ENCODE results near the gene METTL25B. TPM values are rescaled to one million over a fixed set of nuclear protein-coding genes. Genes with fewer than 3 reads are reported as not detected.

Gene METTL25B
- total and polyA plus RNA-seq, 2 of the 13 experiments (the other 11 are each of a cell fraction or from before 2014, with no cell fraction given), result 11.9 to 24.0 TPM

GRCh38 chr1:156767101-156767878 lies 39.0 kb downstream of the METTL25B start, which contains the start of gene PRCC (continued):
- TF ChIP-seq ZNF331 (CRISPR knock-in tag; IDR thresholded peaks at IDR 0.05), result 0 out of 2 replicates have a peak, but pooled peaks have one; percentile 4
- no peak for TF ChIP-seq CREBL2 (CRISPR knock-in tag; IDR thresholded peaks at IDR 0.05; ENCODE audit: borderline replicate concordance)
- peak; percentile 46; the same call in 1 of the 2 replicates for TF ChIP-seq NFYC (CRISPR knock-in tag; IDR thresholded peaks at IDR 0.05)
- TF ChIP-seq ZNF329 (CRISPR knock-in tag; IDR thresholded peaks at IDR 0.05; ENCODE audit: low read depth), result no peak
- no peak for TF ChIP-seq MED8 (CRISPR knock-in tag; IDR thresholded peaks at IDR 0.05; ENCODE audit: insufficient replicate concordance)
- TF ChIP-seq HES4 (CRISPR knock-in tag; IDR thresholded peaks at IDR 0.05; ENCODE audit: borderline replicate concordance), result 0 out of 2 replicates have a peak, but pooled peaks have one; percentile 55
- TF ChIP-seq, protein P1, sequence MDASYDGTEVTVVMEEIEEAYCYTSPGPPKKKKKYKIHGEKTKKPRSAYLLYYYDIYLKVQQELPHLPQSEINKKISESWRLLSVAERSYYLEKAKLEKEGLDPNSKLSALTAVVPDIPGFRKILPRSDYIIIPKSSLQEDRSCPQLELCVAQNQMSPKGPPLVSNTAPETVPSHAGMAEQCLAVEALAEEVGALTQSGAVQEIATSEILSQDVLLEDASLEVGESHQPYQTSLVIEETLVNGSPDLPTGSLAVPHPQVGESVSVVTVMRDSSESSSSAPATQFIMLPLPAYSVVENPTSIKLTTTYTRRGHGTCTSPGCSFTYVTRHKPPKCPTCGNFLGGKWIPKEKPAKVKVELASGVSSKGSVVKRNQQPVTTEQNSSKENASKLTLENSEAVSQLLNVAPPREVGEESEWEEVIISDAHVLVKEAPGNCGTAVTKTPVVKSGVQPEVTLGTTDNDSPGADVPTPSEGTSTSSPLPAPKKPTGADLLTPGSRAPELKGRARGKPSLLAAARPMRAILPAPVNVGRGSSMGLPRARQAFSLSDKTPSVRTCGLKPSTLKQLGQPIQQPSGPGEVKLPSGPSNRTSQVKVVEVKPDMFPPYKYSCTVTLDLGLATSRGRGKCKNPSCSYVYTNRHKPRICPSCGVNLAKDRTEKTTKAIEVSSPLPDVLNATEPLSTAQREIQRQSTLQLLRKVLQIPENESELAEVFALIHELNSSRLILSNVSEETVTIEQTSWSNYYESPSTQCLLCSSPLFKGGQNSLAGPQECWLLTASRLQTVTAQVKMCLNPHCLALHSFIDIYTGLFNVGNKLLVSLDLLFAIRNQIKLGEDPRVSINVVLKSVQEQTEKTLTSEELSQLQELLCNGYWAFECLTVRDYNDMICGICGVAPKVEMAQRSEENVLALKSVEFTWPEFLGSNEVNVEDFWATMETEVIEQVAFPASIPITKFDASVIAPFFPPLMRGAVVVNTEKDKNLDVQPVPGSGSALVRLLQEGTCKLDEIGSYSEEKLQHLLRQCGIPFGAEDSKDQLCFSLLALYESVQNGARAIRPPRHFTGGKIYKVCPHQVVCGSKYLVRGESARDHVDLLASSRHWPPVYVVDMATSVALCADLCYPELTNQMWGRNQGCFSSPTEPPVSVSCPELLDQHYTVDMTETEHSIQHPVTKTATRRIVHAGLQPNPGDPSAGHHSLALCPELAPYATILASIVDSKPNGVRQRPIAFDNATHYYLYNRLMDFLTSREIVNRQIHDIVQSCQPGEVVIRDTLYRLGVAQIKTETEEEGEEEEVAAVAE (CRISPR knock-in tag; IDR thresholded peaks at IDR 0.05; ENCODE audit: borderline replicate concordance), result peak; percentile 83
- TF ChIP-seq HNRNPL (IDR thresholded peaks at IDR 0.05; ENCODE audit: low read depth, low read length), result 0 out of 2 replicates have a peak, but pooled peaks have one; percentile 60
- 0 out of 2 replicates have a peak, but pooled peaks have one; percentile 20 for TF ChIP-seq GATAD2A (CRISPR knock-in tag; IDR thresholded peaks at IDR 0.05)
- peak; percentile 86 for TF ChIP-seq HNRNPLL (IDR thresholded peaks at IDR 0.05; ENCODE audit: low read depth, low read length, poor library complexity, severe bottlenecking)
- no peak for TF ChIP-seq LBX2 (CRISPR knock-in tag; IDR thresholded peaks at IDR 0.05; ENCODE audit: borderline replicate concordance)
- peak; percentile 58; the same call in 1 of the 2 replicates for TF ChIP-seq SALL2 (CRISPR knock-in tag; IDR thresholded peaks at IDR 0.05)
- TF ChIP-seq, protein P2, sequence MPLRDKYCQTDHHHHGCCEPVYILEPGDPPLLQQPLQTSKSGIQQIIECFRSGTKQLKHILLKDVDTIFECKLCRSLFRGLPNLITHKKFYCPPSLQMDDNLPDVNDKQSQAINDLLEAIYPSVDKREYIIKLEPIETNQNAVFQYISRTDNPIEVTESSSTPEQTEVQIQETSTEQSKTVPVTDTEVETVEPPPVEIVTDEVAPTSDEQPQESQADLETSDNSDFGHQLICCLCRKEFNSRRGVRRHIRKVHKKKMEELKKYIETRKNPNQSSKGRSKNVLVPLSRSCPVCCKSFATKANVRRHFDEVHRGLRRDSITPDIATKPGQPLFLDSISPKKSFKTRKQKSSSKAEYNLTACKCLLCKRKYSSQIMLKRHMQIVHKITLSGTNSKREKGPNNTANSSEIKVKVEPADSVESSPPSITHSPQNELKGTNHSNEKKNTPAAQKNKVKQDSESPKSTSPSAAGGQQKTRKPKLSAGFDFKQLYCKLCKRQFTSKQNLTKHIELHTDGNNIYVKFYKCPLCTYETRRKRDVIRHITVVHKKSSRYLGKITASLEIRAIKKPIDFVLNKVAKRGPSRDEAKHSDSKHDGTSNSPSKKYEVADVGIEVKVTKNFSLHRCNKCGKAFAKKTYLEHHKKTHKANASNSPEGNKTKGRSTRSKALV (CRISPR knock-in tag; IDR thresholded peaks at IDR 0.05), result no peak
- TF ChIP-seq ZNF30 (CRISPR knock-in tag; IDR thresholded peaks at IDR 0.05), result no peak
- TF ChIP-seq NCOR1 (IDR thresholded peaks at IDR 0.05; ENCODE audit: borderline replicate concordance, low read length), result peak; percentile 29; the same call in 1 of the 2 replicates
- no peak; the same call in 1 of the 2 replicates for TF ChIP-seq ZBTB26 (CRISPR knock-in tag; IDR thresholded peaks at IDR 0.05; ENCODE audit: borderline replicate concordance)
- peak; percentile 49 to 73 for TF ChIP-seq POLR2A (IDR thresholded peaks at IDR 0.05; ENCODE audit: insufficient read depth in 1 of 2, low read depth in 2 of 2, low read length in 2 of 2)
- peak; percentile 38; the same call in 1 of the 2 replicates for TF ChIP-seq NFIC (IDR thresholded peaks at IDR 0.05; ENCODE audit: low read length)

Measured in HepG2 (cell line).